HG03196 (cell line): ENCODE measurements around the gene TPRG1L.

ENCODE experiments used
- ATAC-seq: cut with Tn5 transposase; IDR thresholded peaks from one replicate; pipeline ENCODE4 v1.9.1; 2021; ENCODE audit not compliant: unreplicated experiment

TPRG1L gene

GRCh38 chr1:3593745-3594144, 31.1 kb upstream of the TPRG1L start:
- no peak for ATAC-seq

GRCh38 chr1:3594706-3595377, 30.0 kb upstream of the TPRG1L start:
- ATAC-seq: no peak

DNA sequence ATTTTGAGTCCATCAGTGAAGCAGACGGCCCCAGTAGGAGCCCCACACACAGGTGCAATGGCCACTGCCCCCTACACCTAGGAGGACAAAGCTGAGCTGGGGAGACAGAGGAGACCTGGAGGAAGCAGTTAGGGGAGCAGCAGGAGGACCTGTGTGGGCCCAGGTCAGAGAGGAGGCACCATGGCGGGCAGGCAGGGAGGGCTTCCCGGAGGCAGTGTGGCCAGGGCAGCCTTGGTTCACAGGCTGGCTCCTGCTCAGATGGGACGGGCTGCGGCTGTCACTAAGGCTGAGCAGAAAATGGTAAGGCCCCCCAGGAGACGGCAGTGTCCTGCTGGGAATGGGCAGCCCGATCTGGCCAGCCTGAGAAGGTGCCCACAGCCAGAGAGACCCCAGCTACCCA, 28.9 kb upstream of the TPRG1L start:
- ATAC-seq: no peak

DNA sequence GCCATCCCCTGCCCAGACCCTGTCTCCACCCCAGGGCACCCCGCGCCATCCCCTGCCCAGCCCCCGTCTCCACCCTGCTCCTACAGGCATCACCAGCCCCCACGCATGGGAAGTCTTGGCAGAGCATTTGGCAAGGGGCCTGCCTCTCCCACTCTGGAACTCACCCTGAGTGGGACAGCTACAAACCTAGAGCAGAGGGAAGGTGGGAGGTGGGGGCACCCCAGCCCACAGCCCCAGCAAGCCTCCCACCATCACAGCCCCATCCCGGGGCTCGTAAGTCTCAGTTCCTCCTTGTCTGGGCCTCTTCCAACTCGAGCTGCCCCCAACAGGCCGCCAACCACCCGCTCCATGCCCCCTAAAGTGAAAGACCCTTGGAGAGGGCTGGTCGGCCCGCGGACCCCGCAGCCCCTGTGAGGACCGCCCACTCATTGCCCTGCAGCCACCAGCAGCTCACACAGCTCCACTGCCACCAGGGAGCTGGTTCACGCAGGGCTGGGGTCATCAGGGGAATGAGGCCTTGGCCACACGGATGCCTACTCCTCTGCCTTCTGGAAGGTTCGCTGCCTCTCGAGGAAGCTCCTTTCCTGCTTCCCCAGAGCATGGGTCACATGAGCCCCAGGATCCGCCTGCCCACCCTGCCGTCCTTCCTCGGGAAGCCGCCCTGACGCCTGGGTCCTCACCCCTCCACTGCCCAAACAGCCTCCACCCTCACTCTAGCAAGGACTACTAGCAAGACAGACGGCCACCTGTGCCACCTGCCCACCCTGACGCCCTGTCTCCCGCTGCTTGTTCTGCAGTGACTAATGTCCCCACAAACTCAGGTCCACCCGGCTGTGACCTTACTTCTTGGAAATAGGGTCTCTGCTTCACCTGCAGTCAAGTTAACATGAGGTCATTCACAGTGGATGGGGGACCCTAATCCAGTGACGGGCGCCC, 27.9 kb upstream of the TPRG1L start:
- ATAC-seq: no peak

- no peak for ATAC-seq
These were observed 27.2 kb upstream of the TPRG1L start for GRCh38 chr1:3597599-3597964.

DNA sequence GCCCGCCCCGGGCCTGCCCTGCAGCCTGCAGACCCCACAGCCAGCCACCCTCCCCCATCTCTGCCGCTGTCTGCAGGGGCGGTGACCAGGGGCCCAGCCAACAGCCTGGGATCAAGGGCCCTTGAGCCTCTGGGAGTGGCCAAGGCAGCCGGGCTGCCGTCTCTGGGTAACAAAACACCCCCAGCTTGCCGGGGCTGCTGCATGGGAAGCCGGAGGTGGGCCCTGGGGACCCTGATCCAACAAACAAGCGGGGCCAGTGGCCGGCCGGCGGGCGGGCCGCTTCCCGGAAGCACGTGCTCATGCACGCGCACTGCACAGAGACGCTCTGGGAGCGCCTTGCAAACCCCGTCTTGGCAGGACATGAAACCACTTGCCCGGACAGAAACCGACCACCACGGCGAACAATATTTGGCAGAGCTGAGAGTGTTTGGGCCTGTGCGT, 26.7 kb upstream of the TPRG1L start:
- no peak for ATAC-seq

DNA sequence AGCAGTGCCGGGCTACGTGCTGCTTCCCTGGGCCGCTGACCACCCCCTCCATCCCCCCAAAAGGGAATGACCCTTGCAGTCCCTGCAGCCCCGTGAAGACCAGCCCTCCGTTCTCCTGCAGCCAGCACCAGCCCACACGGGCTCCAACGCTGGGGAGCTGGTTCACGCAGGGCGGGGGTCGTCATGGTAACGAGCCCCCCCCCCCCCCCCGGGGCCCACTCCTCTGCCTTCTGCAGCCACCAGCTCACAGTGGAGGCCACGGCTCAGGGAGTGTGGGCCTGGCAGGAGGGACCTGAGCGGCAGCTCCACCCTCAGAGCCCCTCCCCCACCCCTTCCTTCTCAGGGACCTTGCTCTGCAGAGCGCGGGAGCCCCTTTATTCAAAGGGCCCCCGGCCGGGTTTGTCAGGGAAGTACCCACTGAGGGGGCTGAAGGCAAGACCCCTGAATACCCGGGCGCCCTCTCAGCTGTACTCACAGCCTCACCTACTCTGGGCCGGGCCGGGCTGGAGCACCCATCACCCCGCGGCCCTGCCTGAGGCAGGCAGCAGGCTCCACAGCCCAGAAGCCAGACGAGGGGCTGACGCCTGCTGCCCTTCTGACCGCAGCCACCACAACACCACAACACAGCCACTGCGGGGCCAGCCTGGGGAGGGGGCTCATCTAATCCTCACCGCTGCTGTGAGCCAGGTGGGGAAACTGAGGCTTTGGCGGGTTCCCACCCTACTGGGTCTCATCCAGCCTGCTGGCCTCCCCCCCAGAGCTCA, 26.1 kb upstream of the TPRG1L start:
- ATAC-seq: no peak

DNA sequence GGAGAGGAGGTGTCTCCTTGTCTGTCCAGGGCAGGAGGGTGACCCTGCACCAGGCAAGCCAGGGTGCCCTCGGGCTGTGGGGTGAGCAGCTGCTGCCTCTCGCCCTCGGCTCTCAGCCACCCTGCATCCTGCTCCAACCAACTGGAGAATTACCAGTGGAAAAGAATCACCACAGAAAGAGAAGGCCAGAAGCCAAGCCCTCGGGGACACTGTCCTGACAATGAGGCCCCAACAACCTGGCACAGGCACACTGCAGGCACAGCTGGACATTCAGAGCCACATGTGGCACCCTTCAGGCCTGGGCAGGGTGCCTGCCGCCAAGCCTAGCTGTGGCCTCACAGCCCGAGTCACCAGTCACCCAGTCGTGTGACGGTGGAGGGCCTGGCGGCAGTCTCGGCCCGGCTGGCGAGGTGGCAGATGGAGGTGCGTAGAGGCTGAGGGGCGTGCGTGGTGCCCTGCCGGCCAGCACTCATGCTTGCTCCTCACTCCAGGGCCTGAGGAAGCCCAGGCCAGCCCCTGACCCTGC, 25.5 kb upstream of the TPRG1L start:
- no peak for ATAC-seq

- ATAC-seq: no peak
These were observed 25.0 kb upstream of the TPRG1L start for GRCh38 chr1:3599816-3600215.

GRCh38 chr1:3600354-3600753, 24.5 kb upstream of the TPRG1L start:
- ATAC-seq: no peak

GRCh38 chr1:3601743-3602142, 23.1 kb upstream of the TPRG1L start:
- no peak for ATAC-seq

GRCh38 chr1:3602375-3602774, 22.4 kb upstream of the TPRG1L start:
- no peak for ATAC-seq

DNA sequence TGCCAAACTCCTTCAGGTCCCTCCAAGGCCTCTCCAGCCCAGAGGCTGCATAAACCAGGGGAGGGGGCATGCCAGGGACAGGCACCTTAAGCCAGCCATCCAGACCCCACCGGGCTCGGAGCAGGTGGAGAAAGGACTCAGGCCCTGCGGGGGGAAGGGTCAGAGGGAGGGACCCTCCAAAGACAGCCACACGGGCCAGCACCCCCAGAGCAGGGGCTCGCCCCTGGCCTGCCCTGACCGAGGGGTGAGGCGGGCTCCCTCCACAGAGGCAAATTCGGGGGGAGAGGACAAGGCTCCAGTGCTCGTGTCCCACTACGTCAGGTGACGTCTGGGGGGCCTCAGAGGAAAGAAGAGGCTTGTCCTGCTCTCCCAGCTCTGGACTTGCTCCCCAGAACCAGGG, 21.7 kb upstream of the TPRG1L start:
- ATAC-seq: no peak

DNA sequence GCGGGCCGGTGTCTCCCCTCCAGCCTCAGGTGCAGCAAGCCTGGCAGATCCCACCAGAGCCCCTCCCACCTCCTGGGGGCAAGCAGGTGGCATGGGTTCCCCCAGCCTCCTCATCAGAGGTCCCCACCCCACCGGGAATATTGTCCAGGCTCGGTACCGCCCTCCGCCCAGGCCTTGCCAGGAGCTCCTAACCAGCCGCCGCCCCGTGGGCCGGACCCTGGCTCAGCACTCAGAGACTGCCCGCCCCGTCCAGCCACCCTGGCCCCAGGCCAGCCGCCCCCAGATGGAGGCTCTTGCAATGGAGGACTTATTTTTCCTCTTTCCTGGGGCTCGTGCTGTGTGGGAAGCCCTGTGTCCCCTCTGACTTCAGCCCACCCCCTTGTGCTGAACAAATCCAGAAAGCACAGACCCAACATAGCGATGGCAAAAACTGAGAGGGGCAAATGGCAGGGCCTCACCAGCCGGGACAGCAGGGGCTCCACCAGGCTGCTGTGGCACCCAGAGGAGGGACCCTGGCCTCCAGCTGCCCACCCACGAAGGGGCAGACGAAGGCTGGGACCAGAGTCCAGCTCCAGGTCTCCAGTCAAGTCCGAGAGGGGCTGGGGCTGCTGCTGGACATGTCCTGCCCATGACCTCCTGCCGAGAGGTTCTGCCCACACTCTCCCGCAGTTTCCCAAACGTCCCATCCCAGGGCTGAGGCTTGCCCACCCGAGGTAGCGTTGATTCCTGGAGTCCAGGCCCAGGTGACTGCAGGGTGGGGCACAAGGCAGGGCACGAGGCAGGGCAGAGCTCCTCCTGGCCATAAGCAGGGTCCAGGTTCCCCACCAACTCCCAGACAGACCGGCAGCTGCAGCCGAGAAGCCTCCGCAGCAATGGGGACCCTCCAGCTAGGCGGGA, 21.0 kb upstream of the TPRG1L start:
- ATAC-seq: no peak

DNA sequence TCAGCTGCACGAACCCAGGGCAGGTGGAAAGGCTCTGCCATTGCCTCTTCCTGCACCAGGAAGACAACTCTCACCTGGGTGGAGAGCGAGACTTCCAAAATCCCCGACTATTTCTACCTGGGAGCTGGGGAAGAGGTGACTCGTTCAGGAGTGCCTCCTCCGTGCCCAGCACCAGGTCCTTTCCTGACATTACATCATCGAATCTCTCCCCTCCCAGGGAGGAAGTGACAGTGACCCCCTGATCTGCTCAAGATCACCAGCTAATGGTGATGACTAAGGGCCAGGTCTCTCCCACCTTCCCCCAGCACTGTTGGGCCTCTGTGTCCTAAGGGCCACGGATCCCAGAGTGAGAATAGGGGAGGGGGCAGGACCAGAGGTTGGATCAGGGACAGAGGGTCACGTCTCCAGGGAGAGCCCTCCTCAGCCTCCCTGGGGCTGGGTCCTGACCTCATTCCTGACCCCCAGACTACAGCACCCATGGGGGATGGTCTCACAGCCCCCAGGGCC, 20.3 kb upstream of the TPRG1L start:
- no peak for ATAC-seq

- ATAC-seq: no peak
These were observed 19.6 kb upstream of the TPRG1L start for GRCh38 chr1:3604997-3605823.

DNA sequence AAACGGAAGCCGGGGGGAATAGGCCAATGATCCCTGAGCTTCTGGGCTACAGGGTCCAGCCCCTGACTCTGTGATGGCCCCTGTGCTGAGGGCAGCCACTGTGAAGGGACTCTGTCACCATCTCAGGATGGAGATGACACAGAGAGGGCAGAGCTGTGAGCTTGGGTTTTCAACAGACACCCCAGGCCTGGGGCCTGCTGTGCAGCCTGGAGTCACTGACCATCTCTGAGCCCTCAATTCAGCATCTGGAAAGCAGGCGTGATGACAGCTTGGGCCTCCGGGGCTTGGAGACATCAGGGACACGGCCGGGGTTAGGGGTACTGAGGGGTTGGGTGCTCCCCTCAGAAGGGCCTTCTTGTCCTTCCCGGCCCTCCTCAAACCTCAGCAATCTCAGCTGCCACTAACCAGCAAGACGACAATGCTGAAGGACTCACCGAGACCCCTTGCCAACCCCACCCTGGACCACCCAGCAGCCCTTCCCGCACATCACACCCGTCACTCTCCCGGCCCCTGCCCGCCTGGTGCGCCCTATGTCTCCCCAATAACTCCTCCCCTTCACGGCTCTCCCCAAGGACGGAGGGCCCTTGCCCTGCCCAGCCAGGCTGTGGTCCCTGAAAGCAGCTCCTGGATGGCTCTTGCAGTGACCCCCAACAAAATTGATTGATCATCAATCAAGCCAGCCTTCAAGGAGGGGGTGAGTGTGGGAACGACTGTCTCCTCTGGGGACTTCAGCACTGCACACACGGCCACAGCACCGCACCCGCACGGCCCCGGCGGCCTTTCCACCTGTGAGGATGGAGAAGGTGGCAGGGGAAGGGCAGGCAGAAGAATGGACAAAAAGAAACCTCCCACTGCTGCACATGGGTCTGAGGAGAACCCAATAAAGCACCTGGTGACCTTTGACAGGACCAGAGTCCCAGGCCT, 17.8 kb upstream of the TPRG1L start:
- ATAC-seq: no peak

DNA sequence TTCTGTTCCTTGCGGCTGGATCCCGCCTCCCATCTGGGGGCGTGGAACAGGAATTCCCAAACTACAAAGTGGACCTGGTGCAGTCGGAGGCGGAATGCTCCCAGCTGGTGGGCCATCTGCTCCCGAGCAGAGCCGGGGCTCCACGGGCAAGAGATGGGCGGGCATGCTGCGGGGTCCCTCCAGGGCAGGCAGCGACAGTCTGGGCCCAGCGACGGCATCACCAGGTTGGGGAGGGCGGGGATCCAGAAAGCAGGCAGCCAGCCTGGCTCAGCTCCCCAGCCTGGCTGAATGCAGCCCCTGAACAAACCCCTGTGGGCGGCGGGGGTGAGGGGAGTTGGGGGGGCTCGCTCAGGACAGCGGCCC, 17.1 kb upstream of the TPRG1L start:
- no peak for ATAC-seq
